Activated CD4-positive, alpha-beta T cell treated with anti-CD3 and anti-CD28 coated beads, Interleukin-10, Interleukin-2, amounts not matched to agents 100 ng/mL and 50 ng/mL, durations not matched to agents 16 hours and 8 hours (primary cell): ENCODE results near the gene CDK17.
A peak's percentile ranks its signal among the peaks of the same experiment; 100 is the strongest.
"Not testable (repeated sequence)": the region's sequence is repeated elsewhere in the genome, so short reads cannot be mapped to it uniquely, and the experiment has no call there.

Source experiments
- DNase-seq: peaks from one replicate; pipeline ENCODE4 v3.0.0-alpha.2; 2020

Gene CDK17

GRCh38 chr12:96417688-96418087 is 17.4 kb upstream of the CDK17 start:
- DNase-seq = peak; percentile 68

GRCh38 chr12:96416033-96416799 is 16.0 kb upstream of the CDK17 start:
- no peak for DNase-seq

DNA sequence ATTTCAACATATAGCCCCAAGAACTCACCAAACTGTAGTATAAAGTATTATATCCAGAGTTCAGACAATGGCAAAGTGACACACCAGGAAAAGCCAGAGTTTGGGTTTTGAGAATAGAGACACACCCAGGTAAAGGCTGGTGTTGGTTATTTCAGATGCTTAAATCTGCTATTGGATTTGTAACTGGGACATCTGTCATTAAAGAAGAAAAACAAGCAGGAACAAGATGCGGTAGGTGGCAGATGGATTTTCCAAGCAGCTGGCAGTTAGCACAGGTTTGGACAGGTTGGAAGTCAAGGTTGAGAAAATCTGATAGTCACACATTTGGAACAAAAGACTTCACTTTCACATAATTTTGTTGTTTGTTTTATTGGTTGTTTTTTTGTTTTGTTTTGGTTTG is 14.4 kb upstream of the CDK17 start:
- DNase-seq = no peak

GRCh38 chr12:96412431-96412830 is 12.2 kb upstream of the CDK17 start:
- DNase-seq = no peak

DNA sequence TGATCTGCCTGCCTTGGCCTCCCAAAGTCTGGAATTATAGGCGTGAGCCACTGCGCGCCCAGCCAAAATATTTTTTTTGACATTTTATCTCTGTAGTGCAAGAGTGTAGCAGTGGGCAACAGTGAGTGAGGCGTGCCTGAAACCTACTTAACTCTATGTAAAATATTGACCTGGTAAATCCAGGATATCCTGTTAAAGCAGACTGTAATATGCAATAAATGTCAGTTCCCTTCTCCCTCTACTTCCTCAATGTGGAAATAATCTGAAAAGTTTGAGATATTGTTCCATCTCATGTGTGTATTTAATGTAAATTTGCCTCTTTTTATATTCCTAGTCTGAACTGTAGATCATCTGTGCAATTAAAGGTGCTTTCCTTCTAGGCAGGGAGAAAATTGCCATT is 9.5 kb upstream of the CDK17 start:
- no peak for DNase-seq

DNA sequence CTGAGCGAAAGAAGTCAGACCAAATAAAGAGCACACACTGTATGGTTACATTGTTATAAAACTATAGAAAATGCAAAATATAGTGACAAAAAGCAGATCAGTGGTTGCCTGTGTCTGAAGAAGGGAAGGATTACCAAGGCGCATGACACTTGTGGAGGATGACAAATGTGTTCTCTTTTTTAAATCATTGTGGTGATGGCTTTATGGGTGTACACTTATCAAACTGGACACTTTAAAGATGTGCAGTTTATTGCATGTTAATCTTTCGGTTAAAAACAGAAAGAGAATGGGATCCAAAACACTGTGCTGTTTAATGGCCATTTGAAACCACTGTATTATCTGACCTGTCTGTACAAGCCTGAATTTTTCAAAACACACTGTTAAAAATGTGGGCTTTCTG is 8.8 kb upstream of the CDK17 start:
- DNase-seq = no peak

- DNase-seq = not testable (repeated sequence)
Measured at GRCh38 chr12:96407429-96408097, 7.3 kb upstream of the CDK17 start.

- DNase-seq = no peak
Measured at GRCh38 chr12:96404696-96405095, 4.5 kb upstream of the CDK17 start.

- DNase-seq = no peak
Measured at GRCh38 chr12:96403870-96404269, 3.6 kb upstream of the CDK17 start.

- DNase-seq = not testable (repeated sequence)
Measured at GRCh38 chr12:96402522-96402921, 2.3 kb upstream of the CDK17 start.

DNA sequence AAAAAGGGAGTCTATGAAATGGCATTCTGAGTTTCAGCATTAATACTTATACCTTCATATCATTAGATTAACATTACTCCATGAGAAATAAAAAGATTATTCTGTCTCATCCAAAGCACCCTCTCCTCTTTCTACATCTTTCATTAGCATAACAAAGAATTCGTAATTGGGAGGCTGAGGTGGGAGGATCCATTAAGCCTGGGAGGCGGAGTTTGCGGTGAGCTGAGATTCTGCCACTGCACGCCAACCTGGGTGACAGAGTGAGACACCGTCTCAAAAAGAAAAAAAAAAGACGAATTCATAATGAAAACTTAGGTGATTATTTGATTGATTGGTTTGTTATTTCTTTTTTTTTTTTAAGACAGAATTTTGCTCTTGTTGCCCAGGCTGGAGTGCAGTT is 1.8 kb upstream of the CDK17 start:
- DNase-seq = no peak

DNA sequence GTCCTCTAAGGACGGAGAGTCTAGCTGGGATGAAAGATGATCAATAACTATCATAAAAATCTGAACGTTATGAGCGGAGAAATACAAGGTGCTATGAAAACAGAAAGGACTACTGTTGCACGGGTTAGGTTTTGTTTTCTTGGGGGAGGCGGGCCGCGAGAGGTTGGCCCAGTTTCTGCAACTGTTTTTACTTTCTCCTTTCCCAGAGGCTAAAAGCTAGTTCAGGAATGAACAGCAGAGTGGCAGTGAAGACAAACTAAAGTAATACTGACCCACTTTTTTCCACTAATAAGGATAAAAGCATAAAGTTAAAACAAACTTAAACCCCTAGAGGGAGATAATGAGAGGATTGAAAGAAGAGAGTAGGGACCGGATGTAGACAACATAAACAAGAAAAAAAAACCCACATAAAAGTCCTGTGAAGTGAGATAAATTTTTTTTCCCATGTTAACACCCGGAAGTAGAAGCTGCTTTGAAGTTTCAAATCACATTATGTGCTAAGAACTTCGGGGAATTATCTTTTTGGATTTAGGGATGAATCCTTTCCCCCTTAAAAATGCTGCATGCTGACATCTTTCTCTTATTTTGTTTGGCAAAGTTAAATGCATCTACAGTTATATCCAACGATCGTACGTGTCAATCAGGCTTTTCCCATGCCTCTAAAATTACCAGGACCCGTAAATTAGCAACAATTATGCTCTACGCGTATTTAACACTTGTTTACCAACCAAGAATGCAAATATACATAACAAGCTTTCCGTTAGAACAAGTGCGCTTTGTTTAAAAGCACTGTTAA is 1.0 kb upstream of the CDK17 start:
- DNase-seq = peak; percentile 74

DNA sequence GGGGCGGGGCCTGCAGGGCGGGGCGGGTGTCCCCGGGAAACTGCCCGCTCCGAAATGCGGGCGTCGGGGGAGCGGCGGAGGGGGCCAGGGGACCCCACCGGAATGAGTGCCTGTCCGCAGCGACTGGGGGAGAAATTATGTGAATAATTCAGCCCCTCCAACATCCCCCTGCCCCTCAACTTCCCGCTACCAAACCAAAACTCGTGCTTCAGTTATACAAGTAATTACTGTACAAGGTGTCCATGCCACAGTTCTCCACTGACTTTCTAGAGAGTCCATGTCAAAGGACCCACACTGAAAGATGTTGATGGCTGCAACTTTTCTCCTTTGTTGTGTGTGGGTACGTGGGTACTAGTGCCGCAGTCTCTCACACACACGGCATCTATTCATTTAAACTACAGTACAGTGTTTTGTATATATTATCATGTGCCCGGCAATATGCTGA is 414 bp upstream of the CDK17 start:
- DNase-seq = no peak

- DNase-seq = peak; percentile 73
Measured at GRCh38 chr12:96399120-96399918, 920 bp downstream of the CDK17 start.

DNA sequence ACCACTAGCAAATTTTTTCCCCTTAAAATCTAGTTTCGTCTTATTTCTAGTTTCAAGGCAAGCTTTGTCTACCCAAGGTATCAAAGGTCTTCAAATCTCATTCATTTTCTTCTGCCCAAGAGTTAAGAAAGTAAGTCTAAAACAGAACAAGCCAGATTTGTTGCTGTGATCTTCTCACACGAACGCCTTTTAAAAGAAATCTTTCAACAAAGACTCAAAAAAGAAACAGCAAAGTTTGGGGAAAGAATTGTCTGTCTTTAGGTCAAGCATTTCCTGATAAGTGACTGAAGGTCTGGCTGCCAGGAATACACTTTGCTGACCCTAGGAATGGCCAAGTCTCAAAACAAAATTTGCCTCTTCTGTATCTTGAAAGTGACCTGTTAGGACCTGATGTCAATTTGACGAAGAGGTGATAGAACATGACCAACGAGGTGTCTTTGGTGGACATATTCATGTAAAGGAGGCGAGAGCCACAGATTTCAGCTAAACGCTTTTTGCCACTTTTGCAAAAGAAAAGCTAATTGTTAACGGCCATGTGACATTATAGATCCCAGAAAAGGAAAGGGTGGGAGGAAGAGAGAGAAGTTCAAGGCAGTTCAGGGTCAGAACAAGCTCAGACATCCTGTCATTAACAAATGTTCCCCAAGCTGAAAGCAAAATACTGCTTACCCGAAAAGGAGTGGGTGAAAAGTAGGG is 1.7 kb downstream of the CDK17 start:
- peak; percentile 21 for DNase-seq

DNA sequence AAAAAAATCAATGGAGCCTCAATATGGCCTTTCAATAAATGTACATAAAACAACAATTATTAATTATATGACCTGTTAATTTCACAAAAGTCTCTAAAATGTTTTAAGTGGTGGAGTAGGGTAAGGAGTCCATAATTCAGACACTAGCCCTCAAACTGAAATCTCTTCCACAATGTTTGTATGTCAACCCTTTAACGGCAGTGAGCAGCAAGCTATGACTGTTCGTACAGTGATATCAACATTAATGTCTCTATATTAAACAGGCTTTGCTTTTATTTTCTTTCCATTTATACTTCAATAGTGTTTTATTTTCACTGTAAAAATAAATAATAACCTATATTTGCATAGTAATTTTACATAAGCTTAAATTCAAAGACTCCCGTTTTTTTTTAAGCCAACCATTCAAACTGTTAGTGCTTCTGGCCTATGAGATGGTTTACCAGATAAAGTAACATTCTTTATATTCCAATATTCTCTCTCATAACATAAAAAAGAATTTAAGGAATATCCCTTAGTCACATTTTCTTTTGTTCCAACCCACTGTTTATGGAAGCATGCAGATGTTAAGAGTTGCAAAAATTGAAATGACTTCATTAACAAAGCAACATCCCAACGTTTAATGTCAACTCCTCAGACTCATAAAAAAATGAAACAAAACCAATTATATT is 2.3 kb downstream of the CDK17 start:
- peak; percentile 15 for DNase-seq

GRCh38 chr12:96396914-96397313 is 3.3 kb downstream of the CDK17 start:
- DNase-seq = no peak

DNA sequence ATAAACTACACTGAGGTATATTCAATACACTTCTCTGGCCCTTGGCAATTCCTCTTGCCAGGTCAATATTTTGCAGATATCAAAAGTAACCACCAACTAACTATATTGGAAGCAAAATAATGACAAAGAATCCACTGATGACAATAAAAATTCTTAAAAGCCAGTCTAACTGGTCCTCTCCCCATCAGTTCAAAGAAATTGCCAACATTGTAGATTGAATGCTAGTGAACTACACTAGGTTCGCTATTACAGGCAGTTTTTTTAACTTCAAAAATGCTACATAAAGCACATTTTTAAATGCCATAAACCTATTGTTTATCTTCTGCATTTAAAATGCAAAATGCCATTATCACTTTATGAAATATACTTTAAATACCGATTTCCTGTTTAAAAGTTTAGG is 4.0 kb downstream of the CDK17 start:
- no peak for DNase-seq

DNA sequence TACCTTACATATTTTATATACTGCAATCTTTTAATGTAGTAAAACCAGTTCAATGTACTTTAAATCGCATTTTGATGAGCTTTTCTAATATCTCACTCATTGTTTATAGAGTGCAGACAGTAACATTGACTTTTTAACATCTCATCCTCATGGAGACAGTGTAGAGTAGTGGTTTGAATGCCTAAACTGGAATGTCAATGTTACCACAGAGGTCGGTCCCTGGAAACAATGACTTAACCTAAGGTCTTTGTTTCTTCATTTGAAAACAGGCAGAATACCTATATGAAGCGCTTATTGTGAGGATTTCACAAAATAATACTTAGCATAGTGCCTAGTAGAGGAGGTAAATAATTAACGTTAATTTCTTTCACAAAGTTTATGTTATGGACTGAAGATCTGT is 5.0 kb downstream of the CDK17 start:
- no peak for DNase-seq

- not testable (repeated sequence) for DNase-seq
Measured at GRCh38 chr12:96393229-96393628, 7.0 kb downstream of the CDK17 start.

DNA sequence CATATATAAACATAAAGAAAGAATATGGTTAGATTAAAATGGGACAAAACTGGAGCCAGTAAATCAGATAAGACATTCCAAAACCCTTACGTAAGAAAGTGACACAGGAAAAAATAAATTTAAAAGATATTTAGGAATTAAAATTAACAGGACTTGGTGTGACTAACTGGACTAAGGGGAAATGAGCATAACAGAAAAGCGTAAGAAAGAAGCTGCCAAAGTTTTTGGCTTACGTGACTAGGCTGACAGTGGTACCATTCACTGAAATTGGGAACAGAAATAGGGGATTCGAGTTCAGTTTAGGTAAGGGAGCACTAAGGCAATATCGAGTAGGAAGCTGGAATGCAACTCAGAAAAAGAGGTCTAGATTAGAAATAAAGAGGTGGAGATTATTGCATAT is 7.8 kb downstream of the CDK17 start:
- no peak for DNase-seq

DNA sequence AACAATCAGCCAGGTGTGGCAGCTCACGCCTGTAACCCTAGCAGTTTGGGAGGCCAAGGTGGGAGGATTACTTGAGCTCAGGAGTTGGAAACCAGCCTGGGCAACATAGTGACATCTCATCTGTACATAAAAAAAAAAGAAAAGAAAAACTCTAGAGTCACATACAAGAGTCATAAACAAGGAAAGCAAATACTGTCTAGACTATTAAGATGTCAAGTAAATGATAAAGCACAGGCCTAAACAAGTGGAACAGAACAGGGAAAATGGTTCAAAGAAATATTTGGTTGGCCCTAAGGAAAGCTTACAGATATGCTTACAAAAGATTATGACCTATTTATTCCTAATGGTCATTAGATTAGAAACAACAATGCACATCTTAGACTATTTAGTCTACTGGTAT is 12.3 kb downstream of the CDK17 start:
- no peak for DNase-seq
